Measurements from ENCODE around the gene KIF20A. TPM values are rescaled to one million over a fixed set of nuclear protein-coding genes. Genes with fewer than 3 reads are reported as not detected.

The KIF20A gene
- total and polyA plus RNA-seq, 2 experiments from 2014 or later = 41.0 to 60.4 TPM

GRCh38 chr5:138229387-138229786, 50.5 kb downstream of the KIF20A start:
- no peak overlapping the region for H3K27ac Mint-ChIP-seq
- no peaks in the 10 kb centered on the region for H3K27me3 Mint-ChIP-seq (ENCODE audit: insufficient read depth, low read depth, poor library complexity)
- Histone ChIP-seq H3K27ac (ENCODE audit: low read depth) (no peak overlapping the region), H3K79me2 (replicated peaks; ENCODE audit: insufficient read depth) (no peaks in the 10 kb centered on the region), H2AFZ (no peak overlapping the region), H3F3A (replicated peaks; ENCODE audit: low read depth) (no peaks in the 10 kb centered on the region), H3K27me3 (ENCODE audit: insufficient read depth) (no peaks in the 10 kb centered on the region), H3K36me3 (ENCODE audit: insufficient read depth) (no peaks in the 10 kb centered on the region), H3K4me1 (ENCODE audit: insufficient read depth) (no peaks in the 10 kb centered on the region), H3K9me2 (ENCODE audit: insufficient read depth) (no peaks in the 10 kb centered on the region), H3K4me2 (no peak overlapping the region), H3K4me3 (no peak overlapping the region), H4K20me1 (replicated peaks; ENCODE audit: insufficient read depth) (no peaks in the 10 kb centered on the region)
- no peaks in the 10 kb centered on the region; the same call in 2 of the 3 replicates for H3K36me3 Mint-ChIP-seq (ENCODE audit: low read depth)
- TF ChIP-seq POLR2AphosphoS5 (IDR thresholded peaks at IDR 0.05; ENCODE audit: low read depth) = no peak
- no peak overlapping the region for H3K4me3 Mint-ChIP-seq
- peaks cover 9% of the 10 kb centered on the region for H3K9me3 Mint-ChIP-seq
- ATAC-seq (no peak), DNase-seq (ENCODE audit: low spot score) (no peak)
- no peaks in the 10 kb centered on the region for H3K4me1 Mint-ChIP-seq

GRCh38 chr5:138230261-138230660, 51.3 kb downstream of the KIF20A start:
- H3K27ac ChIP-seq (ENCODE audit: low read depth) = no peak overlapping the region
- no peak for ATAC-seq

GRCh38 chr5:138230981-138231589, 52.2 kb downstream of the KIF20A start:
- Mint-ChIP-seq H3K9me3 (peaks cover 2% of the 10 kb centered on the region), H3K27ac (no peak overlapping the region), H3K27me3 (ENCODE audit: insufficient read depth, low read depth, poor library complexity) (no peaks in the 10 kb centered on the region), H3K4me3 (no peak overlapping the region), H3K36me3 (ENCODE audit: low read depth) (no peaks in the 10 kb centered on the region; the same call in 2 of the 3 replicates), H3K4me1 (no peaks in the 10 kb centered on the region)
- Histone ChIP-seq H3K79me2 (replicated peaks; ENCODE audit: insufficient read depth) (no peaks in the 10 kb centered on the region), H3K4me2 (no peak overlapping the region), H3K4me3 (no peak overlapping the region), H3F3A (replicated peaks; ENCODE audit: low read depth) (no peaks in the 10 kb centered on the region), H2AFZ (peak overlapping the region; percentile 80), H3K36me3 (ENCODE audit: insufficient read depth) (no peaks in the 10 kb centered on the region), H3K27ac (ENCODE audit: low read depth) (no peak overlapping the region), H4K20me1 (replicated peaks; ENCODE audit: insufficient read depth) (no peaks in the 10 kb centered on the region), H3K27me3 (ENCODE audit: insufficient read depth) (no peaks in the 10 kb centered on the region), H3K4me1 (ENCODE audit: insufficient read depth) (no peaks in the 10 kb centered on the region), H3K9me2 (ENCODE audit: insufficient read depth) (no peaks in the 10 kb centered on the region)
- DNase-seq (ENCODE audit: low spot score) = no peak
- peak; percentile 54 for ATAC-seq
- TF ChIP-seq CREB1 (CRISPR knock-in tag; IDR thresholded peaks at IDR 0.05; ENCODE audit: low read depth) (no peak), STAT1 (IDR thresholded peaks at IDR 0.05; ENCODE audit: unreplicated experiment) (no peak), NANOG (IDR thresholded peaks at IDR 0.05; ENCODE audit: borderline replicate concordance) (no peak), ETS1 (IDR thresholded peaks at IDR 0.05) (no peak), ZNF331 (CRISPR knock-in tag; IDR thresholded peaks at IDR 0.05; ENCODE audit: low read depth) (no peak), POLR2AphosphoS5 (IDR thresholded peaks at IDR 0.05; ENCODE audit: low read depth) (no peak)

More at GRCh38 chr5:138230261-138230660, 51.3 kb downstream of the KIF20A start:
- Histone ChIP-seq H3F3A (replicated peaks; ENCODE audit: low read depth) (no peaks in the 10 kb centered on the region), H3K79me2 (replicated peaks; ENCODE audit: insufficient read depth) (no peaks in the 10 kb centered on the region), H3K4me1 (ENCODE audit: insufficient read depth) (no peaks in the 10 kb centered on the region), H3K9me2 (ENCODE audit: insufficient read depth) (no peaks in the 10 kb centered on the region), H3K4me3 (no peak overlapping the region), H4K20me1 (replicated peaks; ENCODE audit: insufficient read depth) (no peaks in the 10 kb centered on the region), H2AFZ (no peak overlapping the region; the same call in 1 of the 2 replicates), H3K4me2 (no peak overlapping the region), H3K27me3 (ENCODE audit: insufficient read depth) (no peaks in the 10 kb centered on the region), H3K36me3 (ENCODE audit: insufficient read depth) (no peaks in the 10 kb centered on the region)
- TF ChIP-seq CREB1 (CRISPR knock-in tag; IDR thresholded peaks at IDR 0.05; ENCODE audit: low read depth) (no peak), ZNF331 (CRISPR knock-in tag; IDR thresholded peaks at IDR 0.05; ENCODE audit: low read depth) (no peak), CTCF (conservative IDR thresholded peaks at IDR 0.05; ENCODE audit: low read depth in 2 of 2) (no peak)
- Mint-ChIP-seq H3K36me3 (ENCODE audit: low read depth) (no peaks in the 10 kb centered on the region; the same call in 2 of the 3 replicates), H3K9me3 (peaks cover 9% of the 10 kb centered on the region), H3K27me3 (ENCODE audit: insufficient read depth, low read depth, poor library complexity) (no peaks in the 10 kb centered on the region), H3K4me3 (no peak overlapping the region), H3K27ac (no peak overlapping the region), H3K4me1 (no peaks in the 10 kb centered on the region)
- DNase-seq (ENCODE audit: low spot score) = no peak
